Panc1 (cell line): ENCODE measurements around the gene KCNT1. TPM values are rescaled to one million over a fixed set of nuclear protein-coding genes. Genes with fewer than 3 reads are reported as not detected.

Source experiments
- ATAC-seq: fragments of 200-7000 bp; cut with Tn5 transposase; 2 replicates; pipeline ENCODE4 v1.9.1; 2020; ENCODE audit warnings: mild to moderate bottlenecking, moderate library complexity
- BruUV-seq: library from RNA; stranded (reverse); fragments of 400-500 nt; replicated peaks from 2 replicates; lab custom pipeline; 2021; lab: Mats Ljungman, UMichigan
- CTCF ChIA-PET: fragments of 300-600 bp; sonication (Branson Sonifier 250); formaldehyde crosslinking; loops from one replicate; lab custom pipeline; 2022; ENCODE audit warnings: antibody characterized with exemption; lab: Charles Lee
- POLR2A ChIA-PET: fragments of 300-600 bp; sonication (Branson Sonifier 250); formaldehyde crosslinking; loops from one replicate; lab custom pipeline; 2022; ENCODE audit warnings: antibody characterized with exemption; lab: Charles Lee
- DNase-seq: peaks from one replicate; pipeline ENCODE4 v3.0.0-alpha.2; 2010; ENCODE audit warnings: low read depth, low spot score
- H3K27ac ChIP-seq: 2 replicates; pipeline ENCODE4 v1.5.1; 2011; ENCODE audit warnings: mild to moderate bottlenecking, low read length, inconsistent platforms
- H3K27me3 ChIP-seq: fragments of 200-500 bp; sonication (Bioruptor generic); 2 replicates; pipeline ENCODE4 v1.6.0; 2014; ENCODE audit warnings: low read length, inconsistent platforms; ENCODE audit not compliant: control insufficient read depth, insufficient read depth
- H3K36me3 ChIP-seq: fragments of 200-500 bp; sonication (Bioruptor generic); 2 replicates; pipeline ENCODE4 v1.5.1; 2014; ENCODE audit warnings: inconsistent platforms, mild to moderate bottlenecking, low read length, moderate library complexity; ENCODE audit not compliant: control insufficient read depth, insufficient read depth
- H3K4me1 ChIP-seq: 2 replicates; pipeline ENCODE4 v1.5.1; 2011; ENCODE audit warnings: inconsistent platforms, mild to moderate bottlenecking, low read length, moderate library complexity; ENCODE audit not compliant: control insufficient read depth, insufficient read depth
- H3K4me3 ChIP-seq, 2 experiments: 2 replicates each; pipeline ENCODE4 v1.5.1; 2011 to 2012; ENCODE audit warnings: low read depth in 2 of 2, low read length in 2 of 2, mild to moderate bottlenecking in 2 of 2, inconsistent platforms in 1 of 2, moderate library complexity in 1 of 2
- H3K9me3 ChIP-seq: fragments of 200-500 bp; sonication (Bioruptor generic); 2 replicates; pipeline ENCODE4 v1.5.1; 2014; ENCODE audit warnings: low read depth, mild to moderate bottlenecking, inconsistent platforms, low read length, moderate library complexity; ENCODE audit not compliant: control insufficient read depth, insufficient read depth
- POLR2AphosphoS5 ChIP-seq: IDR thresholded peaks from 2 replicates; pipeline ENCODE4 v1.6.1; 2012; ENCODE audit warnings: mild to moderate bottlenecking, low read depth, low read length, moderate library complexity
- SIN3A ChIP-seq: IDR thresholded peaks from 2 replicates; pipeline ENCODE4 v1.6.1; 2012; ENCODE audit warnings: low read depth, mild to moderate bottlenecking, low read length, moderate library complexity, borderline replicate concordance; ENCODE audit not compliant: insufficient read depth
- TCF7L2 ChIP-seq: IDR thresholded peaks from 2 replicates; pipeline ENCODE4 v1.6.1; 2011; ENCODE audit warnings: mild to moderate bottlenecking, low read depth, low read length, inconsistent platforms
- in situ Hi-C: cut with HindIII; loops from 2 replicates; pipeline ENCODE4 v1.10.0; 2016; ENCODE audit warnings: low sequenced_read_pairs, low pct_unique_long_range_greater_than_20kb
- intact Hi-C: fragments of 100-400 bp; cut with micrococcal nuclease; formaldehyde crosslinking; loops from one replicate; pipeline ENCODE4 v1.10.0; 2022; ENCODE audit not compliant: unreplicated experiment
- total RNA-seq: library from RNA; stranded (reverse); gene quantifications from one replicate; pipeline ENCODE4 v1.2.1, GENCODE V29; 2021; ENCODE audit not compliant: unreplicated experiment
- TF ChIP-seq, protein P1 (sequence below): fragments of 450-650 bp; IDR thresholded peaks from 2 replicates; pipeline ENCODE4 v1.5.1; 2017; ENCODE audit warnings: mild to moderate bottlenecking
- TF ChIP-seq, protein P2 (sequence below), 2 experiments: IDR thresholded peaks; 2 replicates each; pipeline ENCODE4 v1.6.1; 2011 to 2012; ENCODE audit warnings: low read depth in 2 of 2, control low read depth in 1 of 2, low read length in 1 of 2, mild to moderate bottlenecking in 1 of 2, moderate library complexity in 1 of 2; ENCODE audit not compliant: insufficient read depth in 1 of 2

Gene KCNT1
- total RNA-seq, 1 experiment from 2014 or later, result not detected

DNA sequence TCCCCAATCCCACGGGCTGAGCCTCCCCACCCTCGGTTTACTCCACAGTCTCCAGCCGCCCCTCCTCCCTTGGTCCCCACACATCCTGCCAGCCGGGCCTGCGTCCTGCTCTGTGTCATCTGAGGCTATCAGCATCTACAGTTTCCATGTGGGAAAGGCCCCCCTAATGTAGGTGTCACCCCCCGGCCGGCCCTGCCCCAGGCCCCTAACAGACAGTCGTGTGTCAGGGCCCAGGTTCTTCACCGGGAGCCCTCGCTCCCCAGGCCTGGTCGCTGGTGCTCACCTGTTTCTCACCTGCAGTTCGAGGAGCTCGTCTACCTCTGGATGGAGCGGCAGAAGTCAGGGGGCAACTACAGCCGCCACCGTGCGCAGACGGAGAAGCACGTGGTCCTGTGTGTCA lies 62.7 kb downstream of the KCNT1 start:
- no peaks in the 10 kb centered on the region for H3K36me3 ChIP-seq
- in situ Hi-C loops (no loop called here), intact Hi-C loops (no loop called here)
- ATAC-seq, result no peak
- TF ChIP-seq, protein P1, sequence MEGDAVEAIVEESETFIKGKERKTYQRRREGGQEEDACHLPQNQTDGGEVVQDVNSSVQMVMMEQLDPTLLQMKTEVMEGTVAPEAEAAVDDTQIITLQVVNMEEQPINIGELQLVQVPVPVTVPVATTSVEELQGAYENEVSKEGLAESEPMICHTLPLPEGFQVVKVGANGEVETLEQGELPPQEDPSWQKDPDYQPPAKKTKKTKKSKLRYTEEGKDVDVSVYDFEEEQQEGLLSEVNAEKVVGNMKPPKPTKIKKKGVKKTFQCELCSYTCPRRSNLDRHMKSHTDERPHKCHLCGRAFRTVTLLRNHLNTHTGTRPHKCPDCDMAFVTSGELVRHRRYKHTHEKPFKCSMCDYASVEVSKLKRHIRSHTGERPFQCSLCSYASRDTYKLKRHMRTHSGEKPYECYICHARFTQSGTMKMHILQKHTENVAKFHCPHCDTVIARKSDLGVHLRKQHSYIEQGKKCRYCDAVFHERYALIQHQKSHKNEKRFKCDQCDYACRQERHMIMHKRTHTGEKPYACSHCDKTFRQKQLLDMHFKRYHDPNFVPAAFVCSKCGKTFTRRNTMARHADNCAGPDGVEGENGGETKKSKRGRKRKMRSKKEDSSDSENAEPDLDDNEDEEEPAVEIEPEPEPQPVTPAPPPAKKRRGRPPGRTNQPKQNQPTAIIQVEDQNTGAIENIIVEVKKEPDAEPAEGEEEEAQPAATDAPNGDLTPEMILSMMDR, result no peak
- no peak for TF ChIP-seq SIN3A
- TF ChIP-seq POLR2AphosphoS5, result no peak
- TF ChIP-seq TCF7L2, result no peak
- TF ChIP-seq, protein P2, sequence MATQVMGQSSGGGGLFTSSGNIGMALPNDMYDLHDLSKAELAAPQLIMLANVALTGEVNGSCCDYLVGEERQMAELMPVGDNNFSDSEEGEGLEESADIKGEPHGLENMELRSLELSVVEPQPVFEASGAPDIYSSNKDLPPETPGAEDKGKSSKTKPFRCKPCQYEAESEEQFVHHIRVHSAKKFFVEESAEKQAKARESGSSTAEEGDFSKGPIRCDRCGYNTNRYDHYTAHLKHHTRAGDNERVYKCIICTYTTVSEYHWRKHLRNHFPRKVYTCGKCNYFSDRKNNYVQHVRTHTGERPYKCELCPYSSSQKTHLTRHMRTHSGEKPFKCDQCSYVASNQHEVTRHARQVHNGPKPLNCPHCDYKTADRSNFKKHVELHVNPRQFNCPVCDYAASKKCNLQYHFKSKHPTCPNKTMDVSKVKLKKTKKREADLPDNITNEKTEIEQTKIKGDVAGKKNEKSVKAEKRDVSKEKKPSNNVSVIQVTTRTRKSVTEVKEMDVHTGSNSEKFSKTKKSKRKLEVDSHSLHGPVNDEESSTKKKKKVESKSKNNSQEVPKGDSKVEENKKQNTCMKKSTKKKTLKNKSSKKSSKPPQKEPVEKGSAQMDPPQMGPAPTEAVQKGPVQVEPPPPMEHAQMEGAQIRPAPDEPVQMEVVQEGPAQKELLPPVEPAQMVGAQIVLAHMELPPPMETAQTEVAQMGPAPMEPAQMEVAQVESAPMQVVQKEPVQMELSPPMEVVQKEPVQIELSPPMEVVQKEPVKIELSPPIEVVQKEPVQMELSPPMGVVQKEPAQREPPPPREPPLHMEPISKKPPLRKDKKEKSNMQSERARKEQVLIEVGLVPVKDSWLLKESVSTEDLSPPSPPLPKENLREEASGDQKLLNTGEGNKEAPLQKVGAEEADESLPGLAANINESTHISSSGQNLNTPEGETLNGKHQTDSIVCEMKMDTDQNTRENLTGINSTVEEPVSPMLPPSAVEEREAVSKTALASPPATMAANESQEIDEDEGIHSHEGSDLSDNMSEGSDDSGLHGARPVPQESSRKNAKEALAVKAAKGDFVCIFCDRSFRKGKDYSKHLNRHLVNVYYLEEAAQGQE (IDR thresholded peaks at IDR 0.05; ENCODE audit: insufficient read depth in 1 of 2, low read depth in 2 of 2, low read length in 1 of 2), result no peak
- H3K9me3 ChIP-seq, result no peaks in the 10 kb centered on the region
- H3K27ac ChIP-seq, result no peak overlapping the region
- no peak overlapping the region for H3K4me3 ChIP-seq
- no peak for DNase-seq
- no TSS peak for BruUV-seq
- POLR2A ChIA-PET, result interaction anchor here (0.6 kb wide), 1 partner anchor 36 kb away, joined by 3 read pairs; no protein-coding TSS in a partner anchor
- H3K4me1 ChIP-seq, result no peaks in the 10 kb centered on the region
- no peaks in the 10 kb centered on the region for H3K27me3 ChIP-seq
- CTCF ChIA-PET, result no interaction called here

DNA sequence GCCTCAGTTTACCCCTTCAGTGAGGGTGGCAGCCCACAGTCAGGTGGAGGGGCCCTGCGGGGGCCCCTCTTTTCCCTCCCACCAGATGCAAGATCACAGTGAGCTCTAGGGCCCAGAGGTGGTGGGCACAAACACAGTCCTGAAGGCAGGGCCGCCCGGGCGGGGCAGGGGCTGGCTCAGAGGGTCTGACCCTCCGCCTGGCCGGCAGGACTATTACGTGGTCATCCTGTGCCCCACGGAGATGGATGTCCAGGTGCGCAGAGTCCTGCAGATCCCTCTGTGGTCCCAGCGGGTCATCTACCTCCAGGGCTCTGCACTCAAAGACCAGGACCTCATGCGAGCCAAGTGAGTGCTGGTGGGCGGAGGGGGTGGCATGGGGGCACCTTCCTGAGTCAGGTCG lies 63.4 kb downstream of the KCNT1 start:
- POLR2A ChIA-PET, result interaction anchor here (0.6 kb wide), 1 partner anchor 37 kb away, joined by 3 read pairs; no protein-coding TSS in a partner anchor
- no TSS peak for BruUV-seq
- no peak overlapping the region for H3K27ac ChIP-seq
- intact Hi-C loops, result no loop called here
- H3K4me3 ChIP-seq, result no peak overlapping the region
- no peak for DNase-seq
- no peaks in the 10 kb centered on the region for H3K36me3 ChIP-seq
- H3K4me1 ChIP-seq, result no peaks in the 10 kb centered on the region
- ATAC-seq, result no peak
- H3K27me3 ChIP-seq, result no peaks in the 10 kb centered on the region
- TF ChIP-seq TCF7L2, result no peak
- TF ChIP-seq, protein P2 (IDR thresholded peaks at IDR 0.05; ENCODE audit: insufficient read depth in 1 of 2, low read depth in 2 of 2, low read length in 1 of 2), result no peak
- no peak for TF ChIP-seq POLR2AphosphoS5
- no peak for TF ChIP-seq SIN3A
- TF ChIP-seq, protein P1, result no peak
- in situ Hi-C loops, result no loop called here
- CTCF ChIA-PET, result no interaction called here
- H3K9me3 ChIP-seq, result no peaks in the 10 kb centered on the region
